Measurements from ENCODE around the gene CYCS. TPM values are rescaled to one million over a fixed set of nuclear protein-coding genes. Genes with fewer than 3 reads are reported as not detected.

Gene CYCS
- total RNA-seq, 2 experiments from 2014 or later, result 126 to 131 TPM

DNA sequence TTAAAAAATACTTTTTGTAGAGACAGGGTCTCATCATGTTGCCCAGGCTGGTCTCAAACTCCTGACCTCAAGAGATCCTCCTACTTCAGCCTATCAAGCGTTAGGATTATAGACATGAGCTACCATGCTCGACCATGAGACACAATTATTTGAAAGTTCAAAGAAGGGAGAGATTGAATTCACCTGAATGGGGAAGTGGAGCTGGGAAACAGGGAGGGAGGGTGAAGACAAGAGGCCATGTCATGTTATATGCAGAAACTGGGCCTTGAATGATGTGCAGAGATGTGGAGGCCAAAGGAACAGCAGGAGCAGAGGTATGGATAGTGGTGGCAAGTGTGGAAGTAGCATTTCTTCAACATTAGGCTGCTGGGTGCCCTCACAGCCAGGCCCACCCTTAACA is 18.7 kb upstream of the CYCS start:
- TF ChIP-seq, protein P1, sequence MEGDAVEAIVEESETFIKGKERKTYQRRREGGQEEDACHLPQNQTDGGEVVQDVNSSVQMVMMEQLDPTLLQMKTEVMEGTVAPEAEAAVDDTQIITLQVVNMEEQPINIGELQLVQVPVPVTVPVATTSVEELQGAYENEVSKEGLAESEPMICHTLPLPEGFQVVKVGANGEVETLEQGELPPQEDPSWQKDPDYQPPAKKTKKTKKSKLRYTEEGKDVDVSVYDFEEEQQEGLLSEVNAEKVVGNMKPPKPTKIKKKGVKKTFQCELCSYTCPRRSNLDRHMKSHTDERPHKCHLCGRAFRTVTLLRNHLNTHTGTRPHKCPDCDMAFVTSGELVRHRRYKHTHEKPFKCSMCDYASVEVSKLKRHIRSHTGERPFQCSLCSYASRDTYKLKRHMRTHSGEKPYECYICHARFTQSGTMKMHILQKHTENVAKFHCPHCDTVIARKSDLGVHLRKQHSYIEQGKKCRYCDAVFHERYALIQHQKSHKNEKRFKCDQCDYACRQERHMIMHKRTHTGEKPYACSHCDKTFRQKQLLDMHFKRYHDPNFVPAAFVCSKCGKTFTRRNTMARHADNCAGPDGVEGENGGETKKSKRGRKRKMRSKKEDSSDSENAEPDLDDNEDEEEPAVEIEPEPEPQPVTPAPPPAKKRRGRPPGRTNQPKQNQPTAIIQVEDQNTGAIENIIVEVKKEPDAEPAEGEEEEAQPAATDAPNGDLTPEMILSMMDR (IDR thresholded peaks at IDR 0.05), result no peak
- Mint-ChIP-seq H3K4me1 (ENCODE audit: low read depth) (no peaks in the 10 kb centered on the region), H3K9me3 (no peaks in the 10 kb centered on the region), H3K36me3 (ENCODE audit: low read depth) (peaks cover 31% of the 10 kb centered on the region), H3K27me3 (no peaks in the 10 kb centered on the region), H3K27ac (no peak overlapping the region), H3K4me3 (no peak overlapping the region)
- CTCF ChIA-PET, result no interaction called here
- intact Hi-C loops (cut with DNase I, micrococcal nuclease), result no loop called here
- Histone ChIP-seq H3K27me3 (ENCODE audit: control insufficient read depth in 1 of 2, insufficient read depth in 2 of 2, low read length in 2 of 2) (no peaks in the 10 kb centered on the region), H3K9me3 (ENCODE audit: control insufficient read depth in 1 of 2, insufficient read depth in 1 of 2, low read length in 2 of 2) (no peaks in the 10 kb centered on the region), H3K4me1 (ENCODE audit: insufficient read depth, low read length) (no peaks in the 10 kb centered on the region), H3K27ac (ENCODE audit: low read depth in 1 of 2, low read length in 2 of 2) (no peak overlapping the region), H3K36me3 (ENCODE audit: insufficient read depth, low read length) (peaks cover 4% of the 10 kb centered on the region), H3K4me3 (ENCODE audit: low read length) (no peak overlapping the region)
- POLR2A ChIA-PET, result no interaction called here
- ATAC-seq (ENCODE audit: poor library complexity) (no peak), DNase-seq (no peak)

DNA sequence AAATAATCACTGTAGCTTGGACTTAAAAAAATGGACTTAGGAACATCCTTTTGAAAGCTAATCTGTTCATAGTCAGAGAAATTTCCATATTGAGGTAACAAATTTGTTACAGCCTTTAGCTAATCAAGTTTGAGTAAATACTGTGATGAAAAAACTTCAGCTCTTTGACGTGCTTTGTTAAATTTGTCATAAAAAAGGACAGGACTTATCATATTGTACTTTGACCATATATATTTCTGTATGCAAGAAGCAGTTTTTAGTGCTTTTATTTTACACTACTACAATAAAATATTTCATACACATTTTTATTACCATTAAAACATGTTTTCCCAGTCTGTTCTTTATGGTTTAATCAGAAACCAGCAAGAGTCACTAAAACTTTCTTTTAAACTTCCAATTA is 14.5 kb upstream of the CYCS start:
- Mint-ChIP-seq H3K27me3 (no peaks in the 10 kb centered on the region), H3K9me3 (no peaks in the 10 kb centered on the region), H3K4me1 (ENCODE audit: low read depth) (no peaks in the 10 kb centered on the region), H3K27ac (no peak overlapping the region), H3K4me3 (no peak overlapping the region), H3K36me3 (ENCODE audit: low read depth) (peaks cover 25% of the 10 kb centered on the region)
- Histone ChIP-seq H3K9me3 (ENCODE audit: control insufficient read depth in 1 of 2, insufficient read depth in 1 of 2, low read length in 2 of 2) (no peaks in the 10 kb centered on the region), H3K4me3 (ENCODE audit: low read length) (no peak overlapping the region), H3K27ac (ENCODE audit: low read depth in 1 of 2, low read length in 2 of 2) (no peak overlapping the region), H3K4me1 (ENCODE audit: insufficient read depth, low read length) (no peaks in the 10 kb centered on the region), H3K36me3 (ENCODE audit: insufficient read depth, low read length) (no peaks in the 10 kb centered on the region), H3K27me3 (ENCODE audit: control insufficient read depth in 1 of 2, insufficient read depth in 2 of 2, low read length in 2 of 2) (no peaks in the 10 kb centered on the region)
- CTCF ChIA-PET, result no interaction called here
- DNase-seq (no peak), ATAC-seq (ENCODE audit: poor library complexity) (no peak)
- TF ChIP-seq, protein P1 (IDR thresholded peaks at IDR 0.05), result no peak
- intact Hi-C loops (cut with DNase I, micrococcal nuclease), result no loop called here
- POLR2A ChIA-PET, result interaction anchor here (1.3 kb wide), 1 partner anchor 14 kb away, joined by 5 read pairs; the partner anchor contains the start of gene CYCS

DNA sequence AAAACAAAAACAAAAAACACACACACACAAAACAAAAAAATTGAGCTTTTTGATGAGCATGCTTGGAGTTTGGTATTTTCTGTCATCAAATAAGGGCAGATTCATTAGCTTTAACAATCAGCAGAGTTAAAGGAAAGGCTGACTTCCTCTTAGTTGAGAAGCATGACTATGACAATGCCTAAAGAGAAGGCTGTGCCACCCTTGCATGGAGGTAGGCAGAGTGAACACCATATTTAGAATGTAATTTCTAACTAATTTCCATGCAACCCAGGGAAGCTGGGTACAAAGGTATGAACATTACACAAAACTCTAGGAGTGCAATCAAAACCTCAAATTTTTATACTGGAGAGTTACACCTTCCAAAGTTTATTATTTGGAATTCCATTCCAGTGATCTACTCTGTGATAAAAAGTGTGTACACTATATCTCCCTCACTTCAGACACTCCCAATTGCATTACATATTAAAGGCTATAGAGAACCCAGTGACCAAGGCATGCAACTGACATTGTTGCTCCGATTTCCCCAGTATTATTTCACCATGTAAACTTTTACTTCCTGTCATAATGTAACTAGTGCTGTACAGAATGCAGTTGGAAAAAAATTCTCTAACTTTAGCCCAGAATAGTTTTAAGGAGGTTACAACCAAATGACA is 9.4 kb upstream of the CYCS start:
- CTCF ChIA-PET, result interaction anchor here (0.8 kb wide), 1 partner anchor 208 kb away, joined by 3 read pairs; no protein-coding TSS in a partner anchor
- Mint-ChIP-seq H3K4me1 (ENCODE audit: low read depth) (peaks cover 17% of the 10 kb centered on the region), H3K4me3 (no peak overlapping the region), H3K27me3 (no peaks in the 10 kb centered on the region), H3K36me3 (ENCODE audit: low read depth) (peaks cover 14% of the 10 kb centered on the region), H3K9me3 (no peaks in the 10 kb centered on the region), H3K27ac (no peak overlapping the region)
- H3K4me3 ChIP-seq (ENCODE audit: low read length), result no peak overlapping the region
- DNase-seq, result no peak
- no peak overlapping the region for H3K27ac ChIP-seq (ENCODE audit: low read depth in 1 of 2, low read length in 2 of 2)
- no peaks in the 10 kb centered on the region for H3K27me3 ChIP-seq (ENCODE audit: control insufficient read depth in 1 of 2, insufficient read depth in 2 of 2, low read length in 2 of 2)
- TF ChIP-seq, protein P1 (IDR thresholded peaks at IDR 0.05), result no peak
- no peaks in the 10 kb centered on the region for H3K9me3 ChIP-seq (ENCODE audit: control insufficient read depth in 1 of 2, insufficient read depth in 1 of 2, low read length in 2 of 2)
- no peak for ATAC-seq (ENCODE audit: poor library complexity)
- POLR2A ChIA-PET, result interaction anchor here (1.8 kb wide), 1 partner anchor 9 kb away, joined by 8 read pairs; the partner anchor contains the start of gene CYCS
- H3K4me1 ChIP-seq (ENCODE audit: insufficient read depth, low read length), result no peaks in the 10 kb centered on the region
- intact Hi-C loops (cut with DNase I, micrococcal nuclease), result no loop called here
- H3K36me3 ChIP-seq (ENCODE audit: insufficient read depth, low read length), result no peaks in the 10 kb centered on the region
